Testis (tissue), 3 donors: ENCODE measurements around the gene FRMD3. TPM values are rescaled to one million over a fixed set of nuclear protein-coding genes. Genes with fewer than 3 reads are reported as not detected.

Source experiments
- DNase-seq: peaks from one replicate; pipeline ENCODE4 v3.0.0-alpha.2; 2019
- H3K27ac ChIP-seq, 2 donors: fragments of 200-600 bp; sonication (generic); one replicate each; pipeline ENCODE4 v1.5.1; 2019
- H3K27me3 ChIP-seq: fragments of 200-600 bp; sonication (generic); one replicate; pipeline ENCODE4 v1.5.1; 2019
- H3K36me3 ChIP-seq: fragments of 200-600 bp; sonication (generic); one replicate; pipeline ENCODE4 v1.5.1; 2017; ENCODE audit warnings: low read depth; ENCODE audit errors: missing control alignments
- H3K4me1 ChIP-seq: fragments of 200-600 bp; sonication (generic); one replicate; pipeline ENCODE4 v1.5.1; 2019
- H3K4me3 ChIP-seq, 2 donors: fragments of 200-600 bp; sonication (generic); one replicate each; pipeline ENCODE4 v1.5.1; 2017 to 2019
- H3K9me3 ChIP-seq: fragments of 200-600 bp; sonication (generic); one replicate; pipeline ENCODE4 v1.5.1; 2017
- POLR2A ChIP-seq: fragments of 450-650 bp; IDR thresholded peaks from one replicate; pipeline ENCODE4 v1.6.1; 2017; ENCODE audit warnings: antibody characterized with exemption, mild to moderate bottlenecking, moderate library complexity
- WGBS, 2 donors: methylation state at CpG; one replicate each; pipeline ENCODE4 v1.1.5; 2018; 5-methylcytosine and 5-hydroxymethylcytosine counted together
- intact Hi-C: fragments of 100-400 bp; cut with DNase I; formaldehyde crosslinking; loops from one replicate; pipeline ENCODE4 v1.15.1; 2023; ENCODE audit warnings: low total_unique reads
- polyA plus RNA-seq: library from polyadenylated mRNA; stranded (reverse); fragments of 350-450 nt; fragmentation: Illumina TruSeq; extraction: RNeasy Lipid Tissue Mini Kit (QIAGEN cat#74804); gene quantifications from one replicate; pipeline ENCODE4 v1.2.3, GENCODE V29; 2014; ENCODE audit warnings: low read depth, low replicate concordance; ENCODE audit not compliant: insufficient read depth
- total RNA-seq, 2 donors: library from RNA; depleted of rRNA; stranded (reverse); fragments of >200 nt; gene quantifications; one replicate each; pipeline ENCODE4 v1.2.3, GENCODE V29; 2016
- TF ChIP-seq, protein P1 (sequence below), 3 experiments: fragments of 450-650 bp in 2 of 3; fragments of 200-600 bp in 1 of 3; sonication (generic) in 1 of 3; IDR thresholded peaks; one replicate each; pipeline ENCODE4 v1.5.1; 2016 to 2019; ENCODE audit warnings: antibody characterized with exemption in 3 of 3, mild to moderate bottlenecking in 2 of 3, moderate library complexity in 1 of 3

FRMD3 gene
- total and polyA plus RNA-seq, 3 donors from 2014 or later = 5.5 to 16.2 (median 12.5) TPM

GRCh38 chr9:83322438-83322837 is 215.8 kb downstream of the FRMD3 start:
- 84 to 91% methylated on average over 1 of the region's 1 CpG for WGBS, 2 donors

GRCh38 chr9:83317244-83317643 is 221.0 kb downstream of the FRMD3 start:
- intact Hi-C loops = no loop called here
- 48 to 52% methylated on average over 2 of the region's 2 CpGs for WGBS, 2 donors
- no peaks in the 10 kb centered on the region for H3K36me3 ChIP-seq
- no peaks in the 10 kb centered on the region for H3K9me3 ChIP-seq
- no peaks in the 10 kb centered on the region for H3K4me1 ChIP-seq
- DNase-seq = no peak
- no peak overlapping the region for H3K27ac ChIP-seq
- no peak overlapping the region for H3K4me3 ChIP-seq
- TF ChIP-seq POLR2A = no peak
- TF ChIP-seq, protein P1, sequence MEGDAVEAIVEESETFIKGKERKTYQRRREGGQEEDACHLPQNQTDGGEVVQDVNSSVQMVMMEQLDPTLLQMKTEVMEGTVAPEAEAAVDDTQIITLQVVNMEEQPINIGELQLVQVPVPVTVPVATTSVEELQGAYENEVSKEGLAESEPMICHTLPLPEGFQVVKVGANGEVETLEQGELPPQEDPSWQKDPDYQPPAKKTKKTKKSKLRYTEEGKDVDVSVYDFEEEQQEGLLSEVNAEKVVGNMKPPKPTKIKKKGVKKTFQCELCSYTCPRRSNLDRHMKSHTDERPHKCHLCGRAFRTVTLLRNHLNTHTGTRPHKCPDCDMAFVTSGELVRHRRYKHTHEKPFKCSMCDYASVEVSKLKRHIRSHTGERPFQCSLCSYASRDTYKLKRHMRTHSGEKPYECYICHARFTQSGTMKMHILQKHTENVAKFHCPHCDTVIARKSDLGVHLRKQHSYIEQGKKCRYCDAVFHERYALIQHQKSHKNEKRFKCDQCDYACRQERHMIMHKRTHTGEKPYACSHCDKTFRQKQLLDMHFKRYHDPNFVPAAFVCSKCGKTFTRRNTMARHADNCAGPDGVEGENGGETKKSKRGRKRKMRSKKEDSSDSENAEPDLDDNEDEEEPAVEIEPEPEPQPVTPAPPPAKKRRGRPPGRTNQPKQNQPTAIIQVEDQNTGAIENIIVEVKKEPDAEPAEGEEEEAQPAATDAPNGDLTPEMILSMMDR (IDR thresholded peaks at IDR 0.05) = no peak
- no peaks in the 10 kb centered on the region for H3K27me3 ChIP-seq

More at GRCh38 chr9:83322438-83322837, 215.8 kb downstream of the FRMD3 start:
- DNase-seq = no peak
- Histone ChIP-seq H3K4me1 (no peaks in the 10 kb centered on the region), H3K36me3 (no peaks in the 10 kb centered on the region), H3K27ac (no peak overlapping the region), H3K4me3 (no peak overlapping the region), H3K27me3 (no peaks in the 10 kb centered on the region), H3K9me3 (no peaks in the 10 kb centered on the region)
- intact Hi-C loops = no loop called here
- TF ChIP-seq POLR2A = no peak
- TF ChIP-seq, protein P1 (IDR thresholded peaks at IDR 0.05) = no peak

DNA sequence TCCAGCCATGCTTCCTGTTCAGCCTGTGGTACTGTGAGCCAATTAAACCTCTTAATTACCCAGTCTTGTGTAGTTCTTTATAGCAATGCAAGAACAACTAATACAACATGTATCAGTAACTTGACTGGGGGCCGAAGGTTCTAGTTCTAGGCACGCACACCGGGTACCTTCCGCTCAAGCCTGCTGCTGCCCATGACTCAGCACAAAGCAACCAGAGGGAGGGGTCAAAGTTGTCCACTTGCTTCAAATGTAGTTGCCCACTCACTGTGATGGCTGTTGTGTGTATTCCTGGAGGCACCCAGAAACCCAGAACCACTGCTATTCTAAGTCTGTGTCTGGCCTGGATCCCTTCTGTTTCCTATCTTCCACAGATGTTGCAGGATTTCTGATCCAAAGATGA is 222.6 kb downstream of the FRMD3 start:
- Histone ChIP-seq H3K4me3 (no peak overlapping the region), H3K4me1 (no peaks in the 10 kb centered on the region), H3K27me3 (no peaks in the 10 kb centered on the region), H3K27ac (no peak overlapping the region), H3K9me3 (no peaks in the 10 kb centered on the region), H3K36me3 (no peaks in the 10 kb centered on the region)
- intact Hi-C loops = no loop called here
- 95 to 98% methylated on average over 4 of the region's 4 CpGs for WGBS, 2 donors
- DNase-seq = no peak
- no peak for TF ChIP-seq POLR2A

GRCh38 chr9:83313781-83314180 is 224.4 kb downstream of the FRMD3 start:
- no peak for TF ChIP-seq POLR2A
- TF ChIP-seq, protein P1 (IDR thresholded peaks at IDR 0.05) = no peak
- H3K36me3 ChIP-seq = no peaks in the 10 kb centered on the region

DNA sequence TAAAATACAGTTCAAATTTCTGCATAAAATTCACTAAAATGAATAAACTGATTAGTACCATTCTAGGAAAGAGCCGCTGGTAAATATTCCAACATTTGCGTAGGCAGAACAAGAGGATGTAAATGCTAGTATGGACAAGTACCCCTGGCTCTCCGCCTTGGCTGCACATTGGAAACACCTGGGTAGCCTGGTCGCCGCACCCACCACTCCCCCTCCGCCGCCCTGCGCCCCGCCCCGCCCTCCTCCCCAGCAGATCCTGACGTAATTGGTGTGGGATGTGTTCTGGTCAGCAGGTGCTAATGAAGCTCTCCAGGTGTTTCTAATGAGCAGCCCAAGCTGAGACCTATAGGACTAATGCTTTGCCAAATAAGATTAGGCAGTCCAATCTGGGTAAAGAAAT is 225.7 kb downstream of the FRMD3 start:
- H3K4me3 ChIP-seq = no peak overlapping the region
- intact Hi-C loops = no loop called here
- no peak for DNase-seq
- no peaks in the 10 kb centered on the region for H3K4me1 ChIP-seq
- no peaks in the 10 kb centered on the region for H3K9me3 ChIP-seq
- no peaks in the 10 kb centered on the region for H3K27me3 ChIP-seq
- H3K36me3 ChIP-seq = no peaks in the 10 kb centered on the region
- TF ChIP-seq, protein P1 (IDR thresholded peaks at IDR 0.05) = no peak
- TF ChIP-seq POLR2A = no peak
- 83 to 87% methylated on average over 11 of the region's 11 CpGs for WGBS, 2 donors
- no peak overlapping the region for H3K27ac ChIP-seq

More at GRCh38 chr9:83313781-83314180, 224.4 kb downstream of the FRMD3 start:
- no peak overlapping the region for H3K4me3 ChIP-seq
- H3K27ac ChIP-seq = no peak overlapping the region
- DNase-seq = no peak
- no peaks in the 10 kb centered on the region for H3K4me1 ChIP-seq
- no peaks in the 10 kb centered on the region for H3K9me3 ChIP-seq
- no peaks in the 10 kb centered on the region for H3K27me3 ChIP-seq
- intact Hi-C loops = no loop called here
- 92 to 93% methylated on average over 6 of the region's 6 CpGs for WGBS, 2 donors
